GM18951 (cell line): ENCODE measurements around the gene ISG20.

Source experiments
- POLR2A ChIP-seq: IDR thresholded peaks from 4 replicates; pipeline ENCODE4 v1.6.1; 2011; ENCODE audit warnings: mild to moderate bottlenecking; ENCODE audit not compliant: insufficient read length, insufficient read depth; ENCODE audit errors: extremely low read depth
- in situ Hi-C: fragments of 300-500 bp; cut with MboI; formaldehyde crosslinking; loops from one replicate; pipeline ENCODE4 v1.12.0; 2022; ENCODE audit warnings: low sequenced_read_pairs, mixed read lengths, inconsistent platforms; ENCODE audit not compliant: unreplicated experiment

The ISG20 gene

DNA sequence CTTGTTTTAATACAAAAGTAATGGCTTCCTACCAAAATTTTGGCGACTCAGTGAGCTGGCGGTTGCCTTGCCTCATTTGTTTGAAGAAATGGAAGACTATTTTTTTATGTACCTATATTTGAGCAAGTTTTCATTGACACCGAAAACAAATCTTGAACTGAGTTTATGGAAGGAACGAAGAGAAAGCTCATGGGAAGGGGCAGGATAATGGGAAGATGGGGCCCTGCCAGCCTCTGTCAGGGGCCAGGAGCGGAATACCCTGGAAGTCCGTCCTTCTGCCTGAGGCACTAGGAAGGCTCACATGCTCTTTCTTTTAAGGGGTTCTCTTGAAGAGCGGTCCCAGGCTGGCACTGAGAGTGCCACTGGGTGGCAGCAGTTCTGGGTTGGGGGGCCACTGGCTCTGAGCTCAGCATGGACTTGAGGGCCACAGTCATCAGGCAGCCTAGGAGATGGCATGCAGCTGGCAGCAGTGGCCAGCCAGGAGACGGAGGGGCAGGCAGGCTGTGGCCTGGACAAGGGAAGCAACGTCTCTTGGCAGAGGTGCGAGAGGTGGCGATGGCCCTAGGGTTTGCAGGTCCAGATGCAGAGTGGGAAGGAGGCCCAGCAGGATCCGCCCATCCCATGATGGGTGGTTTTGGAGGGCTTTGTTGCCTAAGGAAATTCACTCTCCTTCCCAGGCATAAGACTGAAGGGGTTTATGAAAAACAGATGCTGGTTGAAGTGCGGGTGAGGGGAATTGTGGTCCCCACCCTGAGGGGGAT lies 41.6 kb downstream of the ISG20 start:
- in situ Hi-C loops, result no loop called here
- TF ChIP-seq POLR2A, result no peak

DNA sequence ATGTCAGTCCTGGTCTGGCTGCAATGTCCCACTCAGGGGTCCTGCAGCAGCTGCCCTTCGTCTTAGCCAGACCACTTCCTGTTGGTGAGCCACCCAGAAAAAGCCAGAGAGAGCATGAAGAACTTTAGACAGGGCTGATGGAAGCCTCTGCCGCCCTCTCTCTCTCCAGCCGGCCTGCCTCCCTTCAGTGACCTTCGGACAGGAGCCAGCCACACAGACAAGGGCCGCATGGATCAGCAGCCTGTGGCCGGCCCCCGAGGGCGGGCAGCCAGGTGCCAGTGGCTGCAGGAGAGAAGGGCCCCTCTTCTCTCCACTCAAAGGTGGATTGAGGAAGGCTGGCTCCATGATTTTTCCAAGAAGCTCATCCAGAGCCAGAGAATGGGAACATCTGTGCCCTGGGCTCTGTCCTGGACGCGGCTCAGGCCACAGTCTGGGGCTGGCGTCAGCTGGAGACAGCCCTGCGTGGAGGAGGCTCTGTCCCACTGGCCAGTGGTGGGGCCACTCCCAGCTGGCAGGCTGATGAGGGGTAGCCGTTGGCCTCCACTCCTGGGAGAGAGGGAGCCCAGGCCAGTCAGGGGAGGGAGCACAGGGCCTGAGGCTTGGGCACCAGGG lies 42.9 kb downstream of the ISG20 start:
- no peak for TF ChIP-seq POLR2A
- in situ Hi-C loops, result no loop called here

DNA sequence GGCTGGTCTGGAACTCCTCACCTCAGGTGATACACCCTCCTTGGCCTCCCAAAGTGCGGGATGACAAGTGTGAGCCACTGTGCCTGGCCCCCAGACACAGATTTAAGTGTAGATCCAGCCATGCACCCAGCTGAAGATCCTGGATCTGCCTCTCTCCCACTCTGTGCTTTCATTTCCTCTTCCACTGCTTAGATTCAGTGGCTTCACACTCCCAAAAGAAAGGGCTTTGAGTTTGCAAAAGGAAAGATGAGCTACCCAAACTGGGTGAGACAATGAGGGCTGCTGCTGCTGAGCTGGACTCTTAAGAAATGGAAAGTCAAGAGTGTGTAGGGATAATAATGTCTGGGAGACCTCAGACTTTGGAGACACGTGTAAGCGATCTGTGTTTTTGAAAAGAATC lies 45.5 kb downstream of the ISG20 start:
- no peak for TF ChIP-seq POLR2A
- in situ Hi-C loops, result no loop called here

DNA sequence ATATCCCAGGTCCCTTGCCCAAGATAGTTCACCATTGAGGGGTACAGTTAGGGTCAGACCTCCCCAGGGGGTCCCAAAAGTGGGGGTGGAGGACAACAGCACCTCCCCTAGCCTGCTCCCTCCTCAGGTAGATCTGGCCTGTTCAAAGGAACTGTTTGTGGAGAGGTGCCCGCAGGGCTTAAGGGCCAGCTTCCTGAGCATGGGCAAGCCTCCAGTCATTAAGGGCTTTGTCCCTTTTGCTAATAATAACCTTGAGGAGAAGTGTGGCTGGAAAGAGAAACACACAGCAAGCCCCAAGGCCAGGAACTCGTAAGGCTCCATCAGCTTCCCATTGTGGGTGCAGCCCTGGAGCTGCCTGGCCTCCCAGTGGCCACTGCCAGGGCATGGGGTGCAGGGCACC lies 47.4 kb downstream of the ISG20 start:
- no peak for TF ChIP-seq POLR2A
- in situ Hi-C loops, result no loop called here

DNA sequence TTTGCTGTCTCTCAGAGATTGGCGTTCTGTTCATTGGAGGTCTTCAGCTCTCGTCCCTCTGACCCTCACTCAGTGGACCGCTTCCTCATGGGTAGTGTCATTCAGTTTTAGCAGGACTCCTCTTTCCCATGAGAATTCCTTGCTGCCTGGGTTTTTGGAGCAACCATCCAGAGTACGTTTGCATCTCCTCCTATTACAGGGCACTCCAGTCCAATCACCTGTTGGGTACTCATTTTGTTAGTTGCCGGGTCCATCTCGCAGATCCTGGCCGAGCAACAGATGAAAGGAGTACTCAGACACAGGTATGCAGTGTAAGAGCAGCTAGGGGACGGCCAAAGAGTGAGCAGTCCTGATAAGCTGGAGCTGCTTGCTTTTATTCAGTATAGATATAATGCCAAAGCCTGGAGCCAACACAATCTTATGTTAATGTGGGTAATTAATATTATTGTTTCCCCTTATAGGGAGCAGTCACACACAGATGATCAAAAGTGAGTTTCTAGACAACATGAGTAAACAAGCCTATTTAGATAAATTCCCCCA lies 49.6 kb downstream of the ISG20 start:
- in situ Hi-C loops, result no loop called here
- no peak for TF ChIP-seq POLR2A

- in situ Hi-C loops, result no loop called here
- TF ChIP-seq POLR2A, result no peak
Measured at GRCh38 chr15:88690331-88690730, 51.5 kb downstream of the ISG20 start.

- no peak for TF ChIP-seq POLR2A
- in situ Hi-C loops, result no loop called here
Measured at GRCh38 chr15:88693191-88693590, 54.4 kb downstream of the ISG20 start.

DNA sequence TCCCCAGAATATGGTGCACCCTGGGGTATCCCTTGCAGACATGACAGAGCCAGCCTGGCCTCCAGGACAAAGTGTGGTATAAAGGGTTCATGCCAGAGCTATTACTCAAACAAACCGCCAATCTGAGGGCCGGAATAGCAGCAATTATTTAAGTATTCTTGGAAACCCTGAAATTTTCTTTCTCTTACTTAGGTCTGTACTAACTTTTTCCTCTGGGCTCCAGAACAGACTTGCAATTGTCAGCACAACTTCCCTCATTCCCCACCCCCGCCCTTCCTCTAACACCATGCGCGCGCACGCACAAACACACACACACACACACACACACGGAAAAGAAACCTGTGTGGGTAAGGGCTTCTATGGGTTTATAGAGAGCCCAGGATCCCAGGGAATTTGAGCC lies 56.3 kb downstream of the ISG20 start:
- no peak for TF ChIP-seq POLR2A
- in situ Hi-C loops, result no loop called here

GRCh38 chr15:88695691-88696251 lies 57.0 kb downstream of the ISG20 start:
- in situ Hi-C loops, result no loop called here
- TF ChIP-seq POLR2A, result no peak

- in situ Hi-C loops, result no loop called here
- no peak for TF ChIP-seq POLR2A
Measured at GRCh38 chr15:88696254-88696653, 57.4 kb downstream of the ISG20 start.

DNA sequence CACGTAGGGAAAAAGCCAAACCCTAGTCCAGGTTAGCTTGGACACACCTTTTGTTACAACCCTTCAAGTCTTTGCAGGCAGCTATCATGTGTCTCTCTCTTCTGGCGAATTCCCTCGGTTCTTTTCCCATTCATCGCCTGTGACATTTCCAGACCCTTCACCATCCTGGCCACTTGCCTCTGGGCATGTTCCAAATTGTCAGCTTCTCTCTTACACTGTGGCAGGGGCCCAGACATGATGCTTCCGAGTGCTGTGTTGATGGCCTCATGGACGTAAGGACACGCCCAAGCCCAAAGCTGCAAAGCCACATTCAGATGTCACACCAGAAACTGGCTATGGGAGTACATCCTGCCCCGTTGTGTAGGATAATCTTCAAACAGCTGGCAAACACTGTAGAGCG lies 58.5 kb downstream of the ISG20 start:
- in situ Hi-C loops, result no loop called here
- TF ChIP-seq POLR2A, result no peak

- TF ChIP-seq POLR2A, result no peak
- in situ Hi-C loops, result no loop called here
Measured at GRCh38 chr15:88699861-88700260, 61.0 kb downstream of the ISG20 start.

DNA sequence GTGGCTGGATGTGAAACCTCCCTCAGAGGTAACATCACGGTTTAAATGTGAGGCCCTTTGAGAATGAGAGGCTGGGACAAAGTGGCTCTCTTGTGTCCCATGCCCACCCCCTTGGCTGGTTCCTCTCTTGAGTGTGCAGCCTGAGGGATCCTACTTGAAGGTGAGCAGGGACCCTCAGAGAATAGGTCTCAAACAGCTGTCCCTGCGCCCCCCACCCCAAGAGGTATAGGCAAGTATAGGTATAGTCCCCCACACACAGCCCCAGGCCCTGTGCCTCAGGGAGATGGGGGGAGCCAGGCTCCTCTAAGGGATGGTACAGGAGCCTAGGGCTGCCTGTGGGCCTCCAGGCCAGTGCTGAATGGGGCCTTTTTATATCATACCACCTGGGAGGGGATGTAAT lies 61.9 kb downstream of the ISG20 start:
- in situ Hi-C loops, result no loop called here
- no peak for TF ChIP-seq POLR2A
